Measurements from ENCODE around the gene TULP4.

The TULP4 gene

DNA sequence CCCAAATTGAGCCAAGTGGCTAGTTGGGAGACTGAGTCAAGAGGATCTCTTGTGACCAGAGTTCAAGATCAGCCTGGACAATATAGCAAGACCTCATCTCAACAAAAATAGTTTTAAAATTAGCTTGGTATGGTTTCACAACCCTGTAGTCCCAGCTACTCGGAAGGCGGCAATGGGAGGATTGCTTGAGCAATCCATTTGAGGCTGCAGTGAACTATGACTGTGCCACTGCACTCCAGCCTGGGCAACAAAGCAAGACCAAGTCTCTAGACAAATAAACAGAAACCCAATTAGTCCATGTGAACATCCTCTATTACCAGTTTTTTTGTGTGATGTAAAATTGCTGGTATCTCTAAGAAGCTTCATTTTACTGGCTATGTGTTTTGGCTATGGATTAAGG is 106.2 kb downstream of the TULP4 start:
- no peak for DNase-seq (ENCODE audit: low read depth in 3 of 3)

DNA sequence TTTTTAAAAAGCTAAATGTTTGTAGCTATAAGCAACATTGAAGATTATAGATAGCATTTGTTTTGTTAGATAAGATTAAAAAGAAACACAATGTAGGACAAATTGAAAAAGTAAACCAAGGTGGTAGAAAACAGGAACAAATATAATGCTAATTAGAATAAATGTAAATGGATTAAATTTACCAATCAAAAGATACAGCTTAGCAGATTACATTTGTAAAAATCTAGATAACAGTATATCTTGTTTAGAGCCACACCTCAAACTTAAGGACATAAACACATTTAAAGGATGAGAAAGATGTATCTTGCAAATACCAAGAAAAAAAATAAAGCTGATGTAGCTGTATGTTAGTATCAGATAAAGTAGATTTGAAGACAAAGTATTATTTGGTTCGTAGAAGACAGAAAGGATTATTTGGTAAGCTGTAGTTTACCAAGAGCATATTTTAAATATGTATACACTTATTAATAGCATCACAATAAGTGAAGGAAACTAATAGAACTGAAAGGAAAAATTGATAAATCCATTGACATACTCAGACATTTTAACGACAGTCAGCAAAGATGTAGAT is 107.2 kb downstream of the TULP4 start:
- DNase-seq (ENCODE audit: low read depth in 3 of 3): no peak

DNA sequence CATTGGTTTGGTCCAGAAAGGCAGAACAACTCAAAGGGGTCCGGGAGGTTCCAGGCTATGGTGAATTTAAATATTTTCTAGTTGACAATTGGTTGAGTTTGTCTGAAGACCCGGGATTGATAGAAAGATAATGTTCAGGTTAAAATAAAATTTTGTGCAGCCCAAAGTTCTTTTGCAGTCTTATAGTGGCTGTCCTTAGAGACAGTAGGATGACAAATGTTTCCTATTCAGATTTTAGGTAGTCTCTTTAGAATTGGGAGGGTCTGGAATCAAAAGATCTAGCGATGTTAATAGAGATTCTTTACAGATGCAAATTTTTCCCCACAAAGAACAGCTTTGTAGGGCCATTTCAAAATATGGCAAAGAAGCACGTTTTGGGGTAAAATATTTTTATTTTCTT is 109.1 kb downstream of the TULP4 start:
- no peak for DNase-seq (ENCODE audit: low read depth in 3 of 3)

DNA sequence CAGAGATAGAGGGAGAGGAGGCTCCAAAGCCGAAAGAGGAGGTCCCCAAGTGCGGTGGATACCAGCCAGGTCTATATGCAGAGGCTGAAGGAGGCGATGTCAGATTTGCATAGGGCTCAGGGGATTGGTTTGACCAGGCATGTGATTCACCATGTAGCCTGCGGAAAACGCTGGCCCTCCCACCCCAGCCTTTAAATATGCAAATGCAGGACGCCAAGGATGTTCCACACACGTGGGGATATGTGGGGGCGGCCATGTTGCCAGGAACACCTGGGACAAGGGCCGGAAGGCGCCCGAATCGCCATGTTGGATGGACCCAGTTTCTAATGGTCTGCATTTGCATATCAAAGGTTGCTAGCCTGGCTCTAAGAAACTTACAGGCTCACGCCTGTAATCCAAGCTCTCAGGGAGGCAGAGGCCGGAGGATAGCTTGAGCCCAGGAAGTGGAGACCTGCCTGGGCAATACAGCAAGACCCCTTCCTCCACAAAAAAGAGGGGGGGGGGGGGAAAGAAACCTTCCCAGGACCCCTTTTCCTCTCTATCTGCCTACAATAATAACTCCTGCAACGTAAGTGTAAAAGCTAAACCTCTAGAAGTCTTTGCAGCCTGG is 110.5 kb downstream of the TULP4 start:
- no peak for DNase-seq (ENCODE audit: low read depth in 3 of 3)

DNA sequence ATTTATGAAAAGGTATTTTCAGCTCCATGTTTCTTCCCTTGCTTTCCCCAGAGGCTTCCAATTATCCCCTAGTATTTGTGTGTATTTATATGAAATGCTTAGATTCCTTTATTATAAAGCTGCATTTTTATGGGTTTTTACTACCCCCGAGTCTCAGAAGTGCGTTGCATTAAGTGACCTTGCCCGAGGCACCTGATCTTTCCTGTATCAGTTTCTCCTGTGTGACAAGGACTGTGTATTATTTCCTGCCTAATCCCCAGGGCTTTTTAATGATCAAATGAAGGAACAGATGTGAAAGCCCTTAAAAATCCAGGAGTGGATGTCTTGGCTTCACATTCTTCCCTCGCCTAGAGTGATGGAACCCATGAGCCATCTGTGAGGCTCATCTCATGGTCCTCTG is 118.8 kb downstream of the TULP4 start:
- no peak for DNase-seq (ENCODE audit: low read depth in 3 of 3)

DNA sequence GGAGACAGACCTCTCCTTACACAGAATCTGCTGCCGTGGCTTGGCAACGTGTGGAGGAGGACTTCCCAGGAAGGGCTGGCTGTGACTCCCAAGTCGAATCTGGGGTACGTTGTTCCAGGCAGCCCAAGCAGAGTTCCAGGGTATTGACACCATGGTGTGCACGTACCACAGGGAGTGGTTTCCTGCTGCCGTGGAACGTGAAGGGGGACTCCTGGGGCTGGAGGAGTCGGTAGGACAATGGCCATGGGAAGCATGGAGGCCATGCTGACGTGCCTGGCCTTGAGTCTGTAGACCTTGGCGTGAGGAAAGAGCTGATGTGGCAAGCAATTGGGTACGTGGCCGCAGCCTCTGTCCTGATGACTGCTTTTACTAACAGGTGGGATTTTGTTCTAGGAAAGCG is 119.3 kb downstream of the TULP4 start:
- no peak for DNase-seq (ENCODE audit: low read depth in 3 of 3)

DNA sequence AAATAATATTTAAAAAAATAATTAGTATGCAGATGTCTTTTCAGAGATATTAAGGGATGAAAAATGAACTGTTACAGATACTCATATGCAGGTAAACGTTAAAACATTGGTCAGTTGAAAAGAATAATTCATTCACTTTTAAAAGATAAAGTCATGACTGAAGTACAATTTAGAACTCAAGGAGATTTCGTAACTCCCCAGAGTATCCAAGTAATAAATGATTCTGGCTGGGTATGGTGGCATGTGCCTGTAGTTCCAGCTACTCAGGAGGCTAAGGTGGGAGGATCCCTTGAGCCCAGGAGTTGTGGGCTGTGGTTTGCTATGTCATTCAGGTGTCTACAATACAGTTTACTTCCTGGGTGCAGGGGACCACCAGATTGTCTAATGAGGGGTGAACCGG is 125.3 kb downstream of the TULP4 start:
- no peak for DNase-seq (ENCODE audit: low read depth in 3 of 3)

DNA sequence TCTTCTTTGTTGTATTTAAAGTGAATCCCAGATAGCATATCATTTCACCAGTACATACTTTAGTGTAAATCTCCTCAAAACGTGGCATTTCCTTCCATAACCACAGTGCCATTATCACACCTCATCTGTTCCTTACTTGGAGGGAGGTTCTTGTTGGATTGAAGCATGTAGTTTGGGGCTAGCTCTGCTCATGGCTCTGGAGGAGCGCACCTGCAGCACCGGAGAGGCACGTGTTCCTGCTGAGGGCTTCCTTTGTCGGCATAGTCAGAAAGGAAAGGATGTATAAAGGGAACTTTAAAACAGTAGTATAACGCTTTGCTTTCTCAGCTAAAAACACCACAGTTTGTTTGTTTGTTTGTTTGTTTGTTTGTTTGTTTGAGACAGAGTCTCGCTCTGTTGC is 126.0 kb downstream of the TULP4 start:
- DNase-seq (ENCODE audit: low read depth in 3 of 3): no peak

DNA sequence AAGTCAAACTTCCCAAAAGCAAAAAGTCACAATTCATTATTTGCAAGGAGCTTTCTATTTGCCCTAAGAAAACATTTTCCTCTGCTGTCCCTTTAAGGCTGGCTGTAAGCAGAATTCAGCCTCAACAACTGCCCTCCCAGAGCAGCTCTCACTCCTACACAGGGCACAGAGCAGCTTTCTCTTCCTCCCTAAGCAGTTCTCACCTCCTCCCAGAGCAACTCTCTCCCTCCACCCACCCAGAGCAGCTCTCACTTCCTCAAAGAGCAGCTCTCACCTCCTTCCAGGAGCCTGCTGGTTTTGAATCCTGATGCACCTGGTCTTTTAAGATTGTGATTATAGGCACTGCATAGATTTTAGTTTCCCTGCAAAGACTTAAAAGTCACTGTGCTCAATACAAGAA is 127.0 kb downstream of the TULP4 start:
- DNase-seq (ENCODE audit: low read depth in 3 of 3): no peak

DNA sequence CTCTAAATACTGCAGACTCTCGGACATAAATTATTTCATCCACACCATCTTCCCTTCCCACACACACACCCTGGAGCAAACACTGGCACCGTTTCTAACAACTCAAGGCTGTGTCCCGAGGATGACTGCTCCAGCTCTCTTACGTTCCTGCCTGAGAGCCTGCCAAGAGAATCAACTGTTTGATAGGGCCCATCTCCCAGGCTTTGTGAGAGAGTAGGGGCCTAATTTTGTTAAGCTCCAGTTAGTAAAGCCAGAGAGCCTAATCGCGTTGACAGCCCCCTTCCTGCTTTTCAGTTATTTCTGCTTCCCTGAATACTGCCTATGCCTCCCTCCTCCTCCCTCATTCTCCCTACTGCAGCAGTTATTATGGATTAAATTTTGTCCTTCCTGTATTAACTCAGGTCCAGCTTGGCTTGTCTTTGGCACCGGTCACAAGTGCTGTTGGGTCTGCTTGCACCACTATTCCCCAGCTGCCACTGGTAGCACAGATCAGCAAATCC is 129.5 kb downstream of the TULP4 start:
- DNase-seq (ENCODE audit: low read depth in 3 of 3): no peak

DNA sequence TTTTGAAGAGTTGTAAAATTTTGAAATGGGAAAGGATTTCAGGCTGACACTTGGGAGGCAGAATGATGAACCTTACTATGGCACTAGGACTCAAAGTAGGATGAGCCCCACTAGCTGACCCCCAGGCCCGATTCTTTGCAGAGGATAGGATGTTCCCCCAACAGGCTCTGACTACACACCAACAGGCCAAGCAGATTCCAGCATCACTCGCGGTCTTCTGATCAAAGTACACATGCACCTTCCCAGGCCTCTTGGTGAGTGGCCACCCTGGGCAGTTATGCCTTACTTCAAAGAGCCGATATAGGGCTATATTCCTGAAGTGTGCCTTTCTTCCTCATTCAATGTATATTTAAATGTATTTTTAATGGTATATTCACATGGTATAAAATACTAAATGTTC is 130.0 kb downstream of the TULP4 start:
- DNase-seq (ENCODE audit: low read depth in 3 of 3): no peak

DNA sequence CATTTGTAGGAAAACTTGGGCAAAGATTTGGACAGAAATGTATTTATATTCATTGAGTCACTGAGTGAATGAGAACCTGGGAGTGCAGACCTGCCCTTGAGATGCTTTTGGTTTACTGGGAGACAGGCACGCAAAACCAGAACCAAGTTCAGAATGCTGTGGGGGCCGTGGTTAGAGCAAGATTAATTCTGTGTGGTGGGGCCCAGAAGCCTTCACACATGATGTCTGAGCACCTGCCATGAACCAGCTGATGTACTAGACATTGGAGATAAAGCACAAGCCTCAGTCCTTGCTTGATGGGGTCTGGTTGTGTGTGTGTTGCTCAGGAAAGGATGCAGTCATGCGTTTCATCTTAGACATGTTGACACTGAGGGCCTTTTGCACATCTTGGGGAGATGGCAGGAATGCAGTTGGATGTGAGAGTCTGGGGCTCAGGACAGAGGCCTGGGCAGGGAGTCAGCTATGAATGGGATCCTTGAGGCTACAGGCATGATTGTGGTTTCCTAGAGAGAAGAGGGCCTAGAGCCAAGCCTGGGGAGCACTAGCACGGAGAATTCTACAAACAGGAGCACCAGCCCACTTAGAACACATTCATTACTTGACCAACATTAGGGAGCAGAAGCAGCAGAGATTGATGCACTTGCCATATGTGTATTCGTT is 133.3 kb downstream of the TULP4 start:
- DNase-seq (ENCODE audit: low read depth in 3 of 3): no peak

DNA sequence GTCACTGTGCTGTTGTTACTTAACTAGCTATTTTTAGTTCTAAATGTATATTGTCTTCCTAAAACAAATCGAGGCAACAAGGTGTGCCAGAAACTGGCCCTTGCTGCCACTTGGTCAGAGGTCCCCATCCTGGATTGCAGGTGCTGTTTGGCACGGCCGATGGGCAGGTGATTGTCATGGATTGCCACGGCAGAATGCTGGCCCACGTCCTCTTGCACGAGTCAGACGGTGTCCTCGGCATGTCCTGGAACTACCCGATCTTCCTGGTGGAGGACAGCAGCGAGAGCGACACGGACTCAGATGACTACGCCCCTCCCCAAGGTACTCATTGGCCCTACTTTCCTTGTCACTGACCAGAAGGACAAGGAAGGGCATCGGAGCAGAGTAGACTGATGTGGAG is 136.6 kb downstream of the TULP4 start:
- DNase-seq (ENCODE audit: low read depth in 3 of 3): no peak

DNA sequence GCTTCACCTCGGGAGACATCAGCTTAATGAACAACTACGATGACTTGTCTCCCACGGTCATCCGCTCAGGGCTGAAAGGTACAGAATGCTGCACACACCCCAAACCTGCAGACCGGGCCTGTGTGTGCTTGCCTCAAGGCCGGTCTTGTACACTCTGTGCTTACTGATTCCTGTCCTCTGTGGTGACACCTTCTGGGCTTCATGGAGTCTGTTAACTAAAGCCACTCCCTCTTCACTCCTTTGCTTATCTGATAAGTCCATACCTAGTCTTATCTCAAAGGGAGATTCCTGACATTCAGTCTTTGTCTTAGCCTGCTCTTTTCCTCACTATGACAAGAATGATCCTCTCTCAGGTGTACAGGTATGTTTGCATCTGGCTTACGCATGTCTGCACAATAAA is 139.9 kb downstream of the TULP4 start:
- DNase-seq (ENCODE audit: low read depth in 3 of 3): no peak

DNA sequence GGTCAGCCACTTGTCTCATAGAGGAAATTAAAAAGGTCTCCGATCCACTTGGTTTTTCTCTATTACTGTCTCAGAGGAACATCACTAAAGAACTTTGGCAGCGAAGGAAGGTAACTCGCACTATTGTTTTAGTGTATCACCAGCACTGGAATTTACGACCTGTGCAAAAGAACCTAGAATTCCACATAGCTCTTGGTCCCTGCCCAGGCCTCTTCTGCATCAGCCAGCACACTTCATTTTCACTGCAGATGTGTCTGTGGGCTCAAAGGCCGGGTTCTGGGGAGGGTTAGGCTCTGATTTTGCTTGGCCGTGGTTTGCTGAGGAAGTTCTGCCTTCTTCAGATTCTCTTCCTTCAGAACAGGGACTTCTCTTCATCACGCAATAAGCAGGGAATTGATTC is 144.9 kb downstream of the TULP4 start:
- no peak for DNase-seq (ENCODE audit: low read depth in 3 of 3)

DNA sequence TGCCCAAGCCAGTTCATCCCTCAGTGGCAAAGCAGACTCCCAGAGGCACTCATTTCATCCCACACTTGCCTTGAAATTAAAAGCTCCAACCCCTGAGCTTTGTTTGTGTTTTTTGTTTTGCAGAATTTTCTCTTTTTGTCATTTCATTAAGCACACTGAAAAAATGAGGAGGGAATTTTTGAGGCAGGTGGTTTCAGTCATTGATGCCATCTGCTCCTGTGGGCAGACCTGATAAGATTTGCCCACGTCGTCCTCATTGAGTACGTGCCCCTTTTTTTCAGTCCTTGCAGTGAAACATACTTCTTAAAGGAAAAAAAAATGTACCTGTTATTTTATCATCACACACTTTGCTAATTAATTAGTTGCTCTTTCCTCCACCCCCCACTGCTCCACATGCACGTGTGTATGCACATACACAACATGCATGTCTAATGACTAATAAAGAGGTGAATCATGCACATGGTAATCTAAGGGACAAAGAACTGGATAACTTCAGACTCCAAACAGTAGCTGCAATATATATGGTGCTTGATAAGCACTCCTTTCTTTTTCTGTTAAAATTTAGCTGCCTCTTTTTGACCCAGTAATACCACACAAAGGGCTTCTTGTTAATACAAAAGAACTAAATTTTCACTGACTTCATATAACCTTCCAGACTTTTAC is 145.5 kb downstream of the TULP4 start:
- no peak for DNase-seq (ENCODE audit: low read depth in 3 of 3)

DNA sequence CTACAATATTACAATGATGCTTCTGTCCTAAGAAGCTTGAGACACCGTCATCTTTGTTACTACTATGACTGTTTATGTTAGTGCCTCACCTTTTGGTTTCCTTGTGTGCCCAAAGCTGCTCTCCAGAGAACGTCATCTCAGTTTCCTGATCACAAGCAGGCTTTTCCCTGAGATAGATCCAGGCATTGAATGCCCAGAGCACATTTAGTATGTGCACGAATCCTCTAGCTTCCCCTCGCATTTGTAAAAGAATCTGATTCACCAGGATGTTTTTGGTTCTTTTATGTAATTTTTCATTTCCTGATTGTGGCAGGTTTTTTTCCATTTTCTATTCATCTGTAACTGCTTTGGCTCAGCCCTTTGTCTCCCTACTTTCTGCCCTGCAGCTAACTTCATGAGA is 147.5 kb downstream of the TULP4 start:
- no peak for DNase-seq (ENCODE audit: low read depth in 3 of 3)

DNA sequence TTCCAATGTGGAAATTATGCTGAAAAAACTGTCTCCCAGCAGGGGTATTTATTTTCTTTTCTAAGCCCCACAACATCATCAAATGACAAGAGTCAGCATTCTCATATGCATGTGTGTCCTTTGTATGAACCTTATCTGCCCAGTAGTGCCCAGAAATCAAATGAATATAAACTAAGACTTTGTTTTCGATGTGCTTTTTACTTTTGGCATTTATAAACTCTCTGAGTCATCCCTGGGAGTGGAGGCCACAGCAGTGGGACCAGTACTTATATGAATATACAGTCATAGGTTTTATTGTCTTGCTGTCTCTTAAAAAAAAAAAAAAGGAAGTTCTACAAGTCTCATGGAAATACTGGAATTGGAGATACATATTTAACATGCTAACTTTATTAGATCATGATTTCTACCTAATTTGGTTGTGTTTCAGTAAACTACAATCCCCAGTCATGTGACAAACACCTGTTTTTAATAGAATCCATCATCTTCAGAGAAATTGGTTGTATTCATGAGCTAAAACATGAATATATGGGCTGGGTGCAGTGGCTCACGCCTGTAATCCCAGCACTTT is 148.4 kb downstream of the TULP4 start:
- no peak for DNase-seq (ENCODE audit: low read depth in 3 of 3)

DNA sequence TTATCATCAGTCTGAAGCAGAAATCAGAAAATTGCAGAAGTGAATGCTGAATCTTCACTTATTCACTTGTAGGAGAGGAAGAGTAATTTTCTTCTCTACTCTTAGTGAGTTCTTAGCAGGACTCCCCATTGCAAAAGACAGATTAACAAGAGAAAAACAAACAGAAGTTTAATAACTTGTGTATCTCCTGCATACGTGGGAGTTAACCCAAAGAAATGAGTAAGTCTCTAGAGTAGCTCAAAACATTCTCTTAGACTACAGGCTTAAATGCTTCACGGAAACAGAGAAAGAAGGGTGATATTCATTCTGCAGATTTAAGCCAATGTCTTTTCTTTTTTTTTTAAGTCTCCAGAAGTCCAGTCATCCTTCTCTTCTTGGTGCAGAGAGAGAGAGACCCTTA is 149.7 kb downstream of the TULP4 start:
- DNase-seq (ENCODE audit: low read depth in 3 of 3): no peak

DNA sequence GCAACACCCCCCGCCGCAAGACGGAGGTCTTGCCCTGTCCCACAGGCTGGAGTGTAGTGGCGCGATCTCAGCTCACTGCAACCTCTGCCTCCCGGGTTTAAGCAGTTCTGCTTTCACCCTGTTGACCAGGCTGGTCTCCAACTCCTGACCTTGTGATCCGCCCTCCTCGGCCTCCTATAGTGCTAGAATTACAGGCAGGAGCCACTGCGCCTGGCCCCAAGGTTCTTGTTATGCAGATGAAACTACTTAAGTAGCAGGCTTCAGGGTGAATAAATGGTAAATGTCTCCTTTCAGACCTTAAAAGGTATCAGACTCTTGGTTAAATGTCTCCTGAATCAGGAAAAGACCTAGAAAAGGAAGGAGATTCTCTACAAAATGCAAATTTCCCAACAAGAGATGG is 152.2 kb downstream of the TULP4 start:
- no peak for DNase-seq (ENCODE audit: low read depth in 3 of 3)

DNA sequence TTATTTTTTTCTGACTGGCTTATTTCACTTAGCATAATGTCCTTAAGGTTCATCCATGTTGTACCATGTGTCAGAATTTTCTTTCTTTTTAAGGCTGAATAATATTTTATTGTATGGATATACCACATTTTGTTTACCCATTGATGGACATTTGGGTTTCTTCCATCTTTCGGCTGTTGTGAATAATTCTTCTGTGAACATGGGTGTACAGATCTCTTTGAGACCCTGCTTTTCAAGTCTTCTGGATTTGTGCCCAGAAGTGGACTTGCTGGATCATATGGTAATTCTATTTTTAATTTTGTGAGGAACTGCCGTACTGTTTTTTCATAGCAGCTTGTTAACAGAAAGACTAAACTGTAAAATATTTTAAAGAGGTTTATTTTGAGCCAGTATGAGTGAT is 153.0 kb downstream of the TULP4 start:
- no peak for DNase-seq (ENCODE audit: low read depth in 3 of 3)

DNA sequence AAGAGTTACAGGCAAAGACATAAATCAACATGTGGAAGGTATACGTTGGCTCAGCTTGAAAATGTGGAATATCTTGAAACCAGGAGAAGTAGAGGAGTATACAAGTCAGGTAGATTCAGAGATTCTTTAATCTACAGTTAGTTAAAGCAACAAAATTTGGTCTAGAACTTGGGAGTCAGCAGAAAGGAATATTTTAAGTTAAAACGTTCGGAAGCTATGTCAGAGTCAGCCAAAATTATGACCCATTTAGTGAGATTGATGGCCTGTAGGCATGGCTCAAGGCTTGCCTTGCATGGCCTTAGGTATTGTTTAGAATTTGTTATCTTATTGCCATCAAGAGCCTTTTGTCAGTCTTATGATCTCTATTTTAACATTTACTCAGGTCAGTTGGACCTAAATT is 153.5 kb downstream of the TULP4 start:
- DNase-seq (ENCODE audit: low read depth in 3 of 3): no peak

DNA sequence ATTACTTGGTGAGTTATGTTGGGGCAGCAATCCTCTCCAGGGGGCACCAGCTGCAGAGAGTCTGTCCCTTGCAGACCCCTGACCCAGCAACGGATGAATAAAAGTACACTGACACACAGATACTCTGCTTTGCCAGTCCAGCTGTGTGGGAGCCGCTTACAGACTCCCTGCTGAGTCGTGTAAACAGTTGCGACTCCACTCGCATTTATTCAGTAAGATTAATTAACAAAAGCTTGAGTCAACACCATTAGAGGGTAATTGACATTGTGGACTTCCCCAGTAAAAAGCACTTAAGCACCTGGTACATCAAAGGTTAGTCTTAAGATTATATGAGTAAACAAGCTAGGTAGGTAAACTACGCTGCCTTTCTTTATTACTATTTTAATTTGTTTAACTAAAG is 155.7 kb downstream of the TULP4 start:
- DNase-seq (ENCODE audit: low read depth in 3 of 3): no peak

Data from stimulated activated CD4-positive, alpha-beta T cell treated with anti-CD3 and anti-CD28 coated beads, TNF-alpha, amount 100 ng/mL, for 48 hours (primary cell).